ENCODE data around the gene NFKBIZ.

Gene NFKBIZ

DNA sequence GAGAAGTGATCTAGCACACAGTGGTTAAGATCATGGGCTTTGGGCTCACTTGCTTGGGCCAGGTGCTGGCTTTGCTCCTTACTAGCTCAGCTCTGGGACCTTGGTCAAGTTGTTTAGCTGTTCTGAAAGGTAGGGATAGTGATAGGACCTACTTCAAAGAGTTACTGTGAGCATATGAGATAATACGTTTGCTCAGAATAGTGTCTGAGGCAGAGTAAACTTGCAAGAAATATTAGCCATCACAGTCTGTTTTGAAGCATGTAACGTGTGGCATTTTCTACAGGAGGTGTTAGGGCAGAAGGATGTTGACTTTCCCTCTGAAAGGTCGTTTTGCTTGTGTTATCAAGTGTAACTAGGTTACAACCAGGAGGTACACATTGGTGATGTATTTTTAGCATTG lies 34.5 kb upstream of the NFKBIZ start:
- H3K9me3 Mint-ChIP-seq = peaks cover 3% of the 10 kb centered on the region
- H3K27ac Mint-ChIP-seq = no peak overlapping the region
- no peaks in the 10 kb centered on the region for H3K27me3 Mint-ChIP-seq (ENCODE audit: low read depth)
- peaks cover 31% of the 10 kb centered on the region for H3K36me3 Mint-ChIP-seq (ENCODE audit: low read depth)
- H3K4me3 Mint-ChIP-seq = no peak overlapping the region
- no peak for DNase-seq (ENCODE audit: low spot score)
- H3K4me1 Mint-ChIP-seq (ENCODE audit: low read depth) = peaks cover 38% of the 10 kb centered on the region

DNA sequence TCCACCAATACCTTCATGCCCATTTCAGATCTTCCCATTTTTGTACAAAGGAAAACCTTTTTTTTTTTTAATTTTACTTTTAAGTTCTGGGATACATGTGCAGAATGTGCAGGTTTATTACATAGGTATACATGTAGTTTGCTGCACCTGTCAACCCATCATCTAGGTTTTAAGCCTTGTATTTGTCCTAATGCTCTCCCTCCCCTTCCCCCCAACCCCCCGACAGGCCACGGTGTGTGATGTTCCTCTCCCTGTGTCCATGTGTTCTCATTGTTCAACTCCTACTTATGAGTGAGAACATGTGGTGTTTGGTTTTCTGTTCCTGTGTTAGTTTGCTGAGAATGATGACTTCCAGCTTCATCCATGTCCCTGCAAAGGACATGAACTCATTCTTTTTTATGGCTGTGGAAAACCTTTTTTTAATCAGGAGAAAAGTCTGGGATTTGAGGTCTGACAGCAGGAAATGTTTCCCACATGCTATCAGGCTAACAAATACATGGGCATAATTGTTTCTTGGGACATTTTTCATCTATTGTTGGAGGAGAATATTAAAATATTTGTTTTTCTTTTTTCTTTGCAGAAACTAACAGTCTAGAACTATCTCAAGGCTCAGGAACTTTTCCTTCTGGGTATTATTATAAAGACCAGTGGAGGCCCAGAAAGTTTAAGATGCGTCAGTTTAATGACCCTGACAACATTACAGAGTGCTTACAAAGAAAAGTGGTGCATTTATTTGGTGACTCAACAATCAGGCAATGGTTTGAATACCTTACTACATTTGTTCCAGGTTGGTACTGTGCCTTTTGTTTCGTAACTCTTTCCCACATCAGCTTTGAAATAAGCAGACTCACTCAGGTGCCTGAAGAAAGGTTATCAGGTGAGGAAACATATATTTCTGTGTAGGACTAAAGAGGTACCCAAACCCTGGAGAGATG lies 32.8 kb upstream of the NFKBIZ start:
- no peak for DNase-seq (ENCODE audit: low spot score)
- Mint-ChIP-seq H3K27me3 (ENCODE audit: low read depth) (no peaks in the 10 kb centered on the region), H3K27ac (no peak overlapping the region), H3K4me1 (ENCODE audit: low read depth) (peaks cover 27% of the 10 kb centered on the region), H3K4me3 (no peak overlapping the region), H3K9me3 (no peaks in the 10 kb centered on the region), H3K36me3 (ENCODE audit: low read depth) (peaks cover 31% of the 10 kb centered on the region)

DNA sequence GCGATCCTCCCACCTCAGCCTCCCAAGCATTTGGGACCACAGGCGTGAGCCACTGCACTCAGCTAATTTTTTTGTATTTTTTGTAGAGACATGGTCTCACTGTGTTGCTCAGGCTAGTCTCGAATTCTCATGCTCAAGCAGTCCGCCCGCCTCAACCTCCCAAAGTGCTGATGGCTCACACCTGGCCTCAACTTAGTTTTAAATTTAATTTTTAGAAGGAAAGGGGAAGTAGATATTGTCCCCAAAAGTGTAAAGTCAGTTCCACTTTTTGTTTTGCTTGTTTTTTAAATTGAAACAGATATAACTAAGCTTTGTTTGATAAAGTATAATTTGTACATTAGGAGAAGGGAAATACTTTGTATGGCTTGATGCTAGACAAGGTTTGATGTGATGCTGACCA lies 31.3 kb upstream of the NFKBIZ start:
- Mint-ChIP-seq H3K4me3 (no peak overlapping the region), H3K27ac (no peak overlapping the region), H3K36me3 (ENCODE audit: low read depth) (peaks cover 39% of the 10 kb centered on the region), H3K27me3 (ENCODE audit: low read depth) (no peaks in the 10 kb centered on the region), H3K9me3 (no peaks in the 10 kb centered on the region), H3K4me1 (ENCODE audit: low read depth) (peaks cover 22% of the 10 kb centered on the region)
- no peak for DNase-seq (ENCODE audit: low spot score)

DNA sequence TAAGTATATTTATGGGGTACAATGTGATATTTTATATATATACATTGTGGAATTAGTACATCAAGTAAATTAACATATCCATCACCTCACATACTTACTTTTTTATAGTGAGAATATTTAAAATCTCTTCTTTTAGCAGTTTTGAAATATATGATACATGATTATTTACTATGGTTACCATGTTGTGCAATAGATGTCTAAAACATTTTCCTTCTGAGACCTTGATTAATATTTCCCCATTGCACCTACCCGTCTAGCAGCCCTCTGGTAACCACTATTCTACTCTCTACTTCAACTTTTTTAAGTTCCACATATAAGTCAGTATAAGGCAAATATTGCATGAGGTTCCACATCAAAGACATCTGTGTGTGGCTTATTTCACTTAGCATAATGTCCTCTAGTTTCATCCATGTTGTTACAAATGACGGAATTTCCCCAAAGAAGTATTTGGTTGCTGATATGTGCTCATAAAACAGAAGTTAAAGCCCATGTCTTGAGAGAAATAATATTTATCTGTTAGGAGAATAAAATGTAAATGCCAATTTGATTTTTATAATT lies 29.6 kb upstream of the NFKBIZ start:
- H3K27ac Mint-ChIP-seq = no peak overlapping the region
- H3K36me3 Mint-ChIP-seq (ENCODE audit: low read depth) = peaks cover 40% of the 10 kb centered on the region
- H3K27me3 Mint-ChIP-seq (ENCODE audit: low read depth) = no peaks in the 10 kb centered on the region
- no peaks in the 10 kb centered on the region for H3K9me3 Mint-ChIP-seq
- no peak for DNase-seq (ENCODE audit: low spot score)
- H3K4me1 Mint-ChIP-seq (ENCODE audit: low read depth) = peaks cover 9% of the 10 kb centered on the region
- H3K4me3 Mint-ChIP-seq = no peak overlapping the region

DNA sequence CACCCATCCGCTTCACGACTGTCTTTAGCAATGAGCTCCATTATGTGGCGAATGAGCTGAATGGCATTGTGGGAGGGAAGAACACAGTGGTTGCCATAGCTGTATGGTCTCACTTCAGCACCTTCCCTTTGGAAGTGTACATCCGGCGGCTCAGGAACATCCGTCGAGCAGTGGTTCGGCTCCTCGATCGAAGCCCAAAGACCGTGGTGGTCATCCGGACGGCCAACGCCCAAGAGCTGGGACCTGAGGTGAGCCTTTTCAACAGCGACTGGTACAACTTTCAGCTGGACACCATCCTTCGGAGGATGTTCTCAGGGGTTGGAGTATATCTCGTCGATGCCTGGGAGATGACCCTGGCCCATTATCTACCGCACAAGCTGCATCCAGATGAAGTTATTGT lies 27.8 kb upstream of the NFKBIZ start:
- no peak for DNase-seq (ENCODE audit: low spot score)
- Mint-ChIP-seq H3K4me3 (no peak overlapping the region), H3K36me3 (ENCODE audit: low read depth) (peaks cover 36% of the 10 kb centered on the region), H3K27me3 (ENCODE audit: low read depth) (no peaks in the 10 kb centered on the region), H3K27ac (no peak overlapping the region), H3K4me1 (ENCODE audit: low read depth) (peaks cover 16% of the 10 kb centered on the region), H3K9me3 (no peaks in the 10 kb centered on the region)

DNA sequence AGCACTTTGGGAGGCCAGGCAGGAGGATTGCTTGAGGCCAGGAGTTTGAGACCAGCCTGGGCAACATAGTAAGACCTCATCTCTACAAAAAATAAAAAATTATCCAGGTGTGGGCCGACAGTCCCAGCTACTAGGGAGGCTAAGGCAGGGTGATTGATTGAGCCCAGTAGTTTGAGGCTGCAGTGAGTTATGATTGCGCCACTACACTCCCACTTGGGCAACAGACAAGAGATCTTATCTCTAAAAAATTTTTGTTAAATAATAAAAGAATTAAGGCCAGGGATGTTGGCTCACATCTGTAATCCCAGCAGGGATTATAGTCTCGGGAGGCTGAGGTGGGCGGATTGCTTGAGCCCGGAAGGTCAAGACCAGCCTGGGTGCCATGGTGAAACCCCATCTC lies 25.8 kb upstream of the NFKBIZ start:
- peaks cover 26% of the 10 kb centered on the region for H3K4me1 Mint-ChIP-seq (ENCODE audit: low read depth)
- H3K4me3 Mint-ChIP-seq = no peak overlapping the region
- DNase-seq (ENCODE audit: low spot score) = no peak
- H3K36me3 Mint-ChIP-seq (ENCODE audit: low read depth) = peaks cover 23% of the 10 kb centered on the region
- H3K9me3 Mint-ChIP-seq = no peaks in the 10 kb centered on the region
- no peaks in the 10 kb centered on the region for H3K27me3 Mint-ChIP-seq (ENCODE audit: low read depth)
- no peak overlapping the region for H3K27ac Mint-ChIP-seq

DNA sequence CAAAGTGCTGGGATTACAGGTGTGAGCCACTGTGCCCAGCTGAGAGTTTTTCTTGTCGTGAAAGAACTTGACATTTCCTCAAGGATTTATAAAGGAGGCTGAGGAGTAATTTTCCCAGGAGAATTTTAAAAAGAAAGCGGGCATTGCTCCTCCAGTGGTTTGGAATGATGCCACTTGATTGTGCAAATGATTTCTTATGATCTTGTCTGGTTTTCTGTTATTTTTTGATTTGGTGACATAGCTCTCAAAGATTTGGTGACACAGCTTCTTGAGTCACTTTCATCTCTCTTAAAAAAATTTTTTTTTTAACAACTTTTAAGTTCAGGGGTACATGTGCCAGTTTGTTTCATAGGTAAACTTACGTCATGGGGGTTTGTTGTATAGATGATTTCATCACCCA lies 24.6 kb upstream of the NFKBIZ start:
- Mint-ChIP-seq H3K4me1 (ENCODE audit: low read depth) (peaks cover 38% of the 10 kb centered on the region), H3K27ac (peak overlapping the region; percentile 3), H3K4me3 (no peak overlapping the region), H3K9me3 (no peaks in the 10 kb centered on the region), H3K36me3 (ENCODE audit: low read depth) (peaks cover 21% of the 10 kb centered on the region), H3K27me3 (ENCODE audit: low read depth) (no peaks in the 10 kb centered on the region)
- DNase-seq (ENCODE audit: low spot score) = no peak

DNA sequence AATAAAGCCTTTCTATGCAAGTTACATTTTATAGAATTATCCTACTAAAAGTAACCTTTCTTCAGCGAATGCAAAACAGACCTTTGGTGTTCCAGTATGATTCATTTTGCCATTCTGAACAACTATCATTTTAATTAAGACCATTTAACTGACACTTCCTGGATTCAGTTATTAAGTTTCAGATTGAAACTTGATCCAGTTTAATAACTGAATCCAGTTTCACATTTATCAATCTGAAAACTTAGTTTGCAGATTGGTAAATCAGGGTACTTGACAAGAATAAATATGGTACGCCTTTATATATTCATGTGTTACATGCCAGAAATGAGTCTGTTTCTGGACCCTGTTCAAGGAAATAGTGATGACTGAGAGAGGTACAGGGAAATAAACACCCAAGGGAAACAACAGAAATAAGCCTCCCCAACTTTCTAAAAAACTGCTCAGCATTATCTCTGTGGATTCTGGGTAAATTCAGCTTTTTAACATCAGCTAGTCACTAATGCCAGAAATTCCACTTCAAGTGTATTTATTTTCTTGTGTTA lies 23.3 kb upstream of the NFKBIZ start:
- peaks cover 15% of the 10 kb centered on the region for H3K36me3 Mint-ChIP-seq (ENCODE audit: low read depth)
- H3K9me3 Mint-ChIP-seq = no peaks in the 10 kb centered on the region
- DNase-seq (ENCODE audit: low spot score) = no peak
- H3K4me3 Mint-ChIP-seq = peak overlapping the region; percentile 71
- peak overlapping the region; percentile 91 for H3K27ac Mint-ChIP-seq
- peaks cover 47% of the 10 kb centered on the region for H3K4me1 Mint-ChIP-seq (ENCODE audit: low read depth)
- H3K27me3 Mint-ChIP-seq (ENCODE audit: low read depth) = no peaks in the 10 kb centered on the region

DNA sequence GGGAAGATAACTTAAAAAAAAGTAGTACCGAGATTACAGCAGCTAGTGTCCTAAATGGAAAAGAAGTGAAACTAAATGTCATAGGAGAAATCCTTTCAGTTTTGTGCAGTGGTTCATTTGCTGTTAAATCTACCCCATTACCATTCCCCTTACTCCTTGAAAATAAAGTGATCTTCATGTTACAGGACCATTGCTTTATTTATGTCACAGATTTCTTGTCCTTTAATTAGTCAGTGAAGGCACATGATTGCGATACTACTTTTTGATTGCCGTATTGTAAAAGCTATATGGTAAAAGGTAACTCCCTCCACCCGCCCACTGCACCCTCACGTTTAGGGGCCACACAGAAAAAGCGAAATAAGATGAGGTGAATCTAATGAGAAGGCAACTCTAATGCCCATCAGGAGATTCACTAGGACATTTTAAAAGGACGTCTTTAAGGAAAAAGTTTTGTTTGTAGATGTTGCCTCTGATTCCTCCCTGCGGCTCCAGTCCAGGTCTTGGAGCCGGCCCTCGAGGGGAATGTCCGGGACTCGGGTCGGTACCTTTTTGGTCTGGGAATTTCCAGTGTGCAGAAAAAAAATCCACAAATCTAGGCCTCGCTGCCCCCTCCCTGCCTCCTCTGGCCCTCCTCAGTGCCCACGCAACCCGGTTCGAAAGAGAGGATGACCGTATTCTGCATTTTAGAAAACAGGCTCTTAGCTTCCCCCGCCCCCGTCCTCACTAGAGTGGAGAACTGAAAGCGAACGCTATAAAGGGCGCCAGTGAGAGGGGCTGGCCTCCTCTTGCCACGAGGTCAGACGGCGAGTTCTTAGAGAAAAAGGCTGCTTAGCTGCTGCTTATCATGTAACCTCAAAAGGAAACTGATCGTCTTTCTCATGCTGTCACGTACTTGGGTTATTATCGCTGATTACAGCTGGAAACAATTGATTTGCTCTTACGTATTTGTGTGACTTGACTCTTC lies 21.8 kb upstream of the NFKBIZ start:
- no peaks in the 10 kb centered on the region for H3K27me3 Mint-ChIP-seq (ENCODE audit: low read depth)
- peak overlapping the region; percentile 88 for H3K4me3 Mint-ChIP-seq
- H3K36me3 Mint-ChIP-seq (ENCODE audit: low read depth) = peaks cover 12% of the 10 kb centered on the region
- peak overlapping the region; percentile 90 for H3K27ac Mint-ChIP-seq
- DNase-seq (ENCODE audit: low spot score) = peak; percentile 95
- H3K4me1 Mint-ChIP-seq (ENCODE audit: low read depth) = peaks cover 50% of the 10 kb centered on the region
- no peaks in the 10 kb centered on the region for H3K9me3 Mint-ChIP-seq

DNA sequence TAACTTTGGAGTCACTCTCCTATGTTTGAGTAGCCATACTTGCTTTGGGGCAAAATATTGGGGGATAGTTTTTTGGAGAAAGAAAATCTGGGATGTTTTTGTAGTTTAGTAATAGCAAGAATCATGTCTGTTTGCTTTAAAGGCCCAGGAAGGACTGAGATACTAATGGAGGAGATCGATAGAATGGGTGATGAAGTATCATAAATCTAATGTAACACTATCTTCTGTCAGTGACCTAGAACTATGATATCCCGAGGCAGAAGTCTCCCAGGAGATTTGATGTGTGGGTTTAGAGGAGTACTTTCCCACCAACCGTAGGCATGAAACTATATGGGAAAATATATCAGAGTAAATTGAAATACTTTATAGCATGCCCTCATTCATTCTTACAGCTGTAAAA lies 21.0 kb upstream of the NFKBIZ start:
- Mint-ChIP-seq H3K4me3 (peak overlapping the region; percentile 88), H3K27ac (peak overlapping the region; percentile 90), H3K27me3 (ENCODE audit: low read depth) (no peaks in the 10 kb centered on the region), H3K4me1 (ENCODE audit: low read depth) (peaks cover 54% of the 10 kb centered on the region), H3K9me3 (no peaks in the 10 kb centered on the region), H3K36me3 (ENCODE audit: low read depth) (peaks cover 10% of the 10 kb centered on the region)
- DNase-seq (ENCODE audit: low spot score) = no peak

DNA sequence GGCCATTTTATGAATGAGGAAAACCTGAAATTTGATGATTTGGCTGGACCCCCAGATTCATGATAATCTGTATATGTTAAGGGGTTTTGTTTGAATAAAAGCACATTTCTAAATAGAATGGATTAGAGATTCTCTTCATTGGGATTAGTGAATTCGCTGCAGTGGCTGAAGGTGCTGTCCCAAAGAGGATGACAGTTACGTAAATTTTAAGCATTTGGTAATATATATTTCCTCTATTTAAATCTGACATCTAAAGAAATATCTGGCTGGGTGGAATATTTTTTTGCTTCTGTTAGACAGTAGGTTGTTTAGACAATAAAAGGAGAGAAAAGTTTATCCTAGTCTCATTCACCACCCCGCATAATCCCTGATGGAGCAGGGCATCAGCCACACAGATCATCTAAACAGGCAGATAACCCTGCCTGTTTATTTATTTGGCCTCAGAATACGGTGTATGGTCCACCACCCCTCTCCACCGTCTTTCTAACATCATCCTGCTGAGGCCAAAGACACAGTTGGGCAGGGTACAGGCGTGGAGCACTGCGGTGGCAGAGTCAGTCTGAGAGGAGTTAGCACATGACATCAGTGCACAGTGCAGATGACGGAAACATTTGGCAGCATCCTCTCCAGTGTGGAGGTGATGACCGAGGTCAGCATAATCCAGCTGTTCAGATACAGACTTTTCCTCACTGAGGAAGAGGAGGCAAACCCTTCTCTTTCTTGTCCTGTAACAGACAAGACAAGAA lies 20.4 kb upstream of the NFKBIZ start:
- H3K9me3 Mint-ChIP-seq = no peaks in the 10 kb centered on the region
- peaks cover 10% of the 10 kb centered on the region for H3K36me3 Mint-ChIP-seq (ENCODE audit: low read depth)
- H3K27me3 Mint-ChIP-seq (ENCODE audit: low read depth) = no peaks in the 10 kb centered on the region
- H3K4me3 Mint-ChIP-seq = peak overlapping the region; percentile 88
- DNase-seq (ENCODE audit: low spot score) = peak; percentile 59
- peak overlapping the region; percentile 90 for H3K27ac Mint-ChIP-seq
- peaks cover 60% of the 10 kb centered on the region for H3K4me1 Mint-ChIP-seq (ENCODE audit: low read depth)

DNA sequence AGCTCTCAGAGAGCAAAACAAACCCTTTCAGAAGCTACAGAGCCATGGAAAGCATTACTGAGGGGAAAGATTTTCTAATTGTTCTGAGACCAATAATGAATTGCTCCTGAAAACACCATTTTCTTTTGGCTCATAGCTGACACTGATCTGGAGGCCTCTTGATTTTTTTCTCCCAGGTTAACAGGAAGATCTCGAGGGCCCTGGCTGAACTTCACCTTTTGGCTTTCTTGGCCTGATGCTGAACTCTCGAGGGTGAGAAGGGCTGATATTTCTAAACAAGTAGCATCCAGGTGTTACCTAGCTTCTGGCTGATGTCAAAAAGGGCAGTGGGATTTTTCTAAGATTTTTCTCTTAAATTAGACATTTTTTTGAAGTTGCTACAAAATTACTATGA lies 19.9 kb upstream of the NFKBIZ start:
- H3K27me3 Mint-ChIP-seq (ENCODE audit: low read depth) = no peaks in the 10 kb centered on the region
- peak overlapping the region; percentile 88 for H3K4me3 Mint-ChIP-seq
- peaks cover 63% of the 10 kb centered on the region for H3K4me1 Mint-ChIP-seq (ENCODE audit: low read depth)
- no peak for DNase-seq (ENCODE audit: low spot score)
- peaks cover 10% of the 10 kb centered on the region for H3K36me3 Mint-ChIP-seq (ENCODE audit: low read depth)
- H3K9me3 Mint-ChIP-seq = no peaks in the 10 kb centered on the region
- H3K27ac Mint-ChIP-seq = peak overlapping the region; percentile 90

DNA sequence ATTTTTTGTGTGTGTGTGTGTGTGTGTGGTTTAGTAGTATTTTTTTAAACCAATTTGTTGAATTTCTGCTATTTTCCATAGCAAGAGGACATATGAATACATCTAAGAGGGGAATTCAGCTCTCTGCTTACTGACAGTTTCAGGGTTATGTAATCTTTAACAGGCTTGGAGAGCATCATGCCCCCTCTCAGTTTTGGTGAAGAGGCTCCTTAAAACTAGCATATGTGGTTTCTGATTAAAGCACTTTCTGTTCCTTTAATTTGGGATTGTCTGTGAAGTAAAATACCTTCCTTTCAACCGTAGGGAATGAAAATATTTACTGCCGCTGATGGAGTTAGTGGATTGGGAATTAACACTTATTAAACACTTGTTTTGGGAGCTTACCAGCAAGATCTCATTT lies 19.4 kb upstream of the NFKBIZ start:
- H3K9me3 Mint-ChIP-seq = no peaks in the 10 kb centered on the region
- H3K27ac Mint-ChIP-seq = no peak overlapping the region
- peaks cover 65% of the 10 kb centered on the region for H3K4me1 Mint-ChIP-seq (ENCODE audit: low read depth)
- H3K4me3 Mint-ChIP-seq = peak overlapping the region; percentile 88
- peaks cover 10% of the 10 kb centered on the region for H3K36me3 Mint-ChIP-seq (ENCODE audit: low read depth)
- H3K27me3 Mint-ChIP-seq (ENCODE audit: low read depth) = no peaks in the 10 kb centered on the region
- no peak for DNase-seq (ENCODE audit: low spot score)
